Tibial nerve (tissue), 4 donors: ENCODE measurements around the gene CATSPER3.

Source experiments
- EP300 ChIP-seq, 2 donors: sonication (generic); formaldehyde crosslinking; IDR thresholded peaks; one replicate each; pipeline ENCODE4 v1.6.1; 2017; ENCODE audit warnings: antibody characterized with exemption in 2 of 2, mild to moderate bottlenecking in 1 of 2
- POLR2A ChIP-seq, 2 donors: fragments of 450-650 bp; IDR thresholded peaks; one replicate each; pipeline ENCODE4 v1.6.1; 2017; ENCODE audit warnings: antibody characterized with exemption in 2 of 2, mild to moderate bottlenecking in 2 of 2, moderate library complexity in 2 of 2
- TF ChIP-seq, protein P1 (sequence below), 5 experiments: fragments of 200-600 bp in 3 of 5; fragments of 450-650 bp in 2 of 5; sonication (generic) in 3 of 5; IDR thresholded peaks; one replicate each; pipeline ENCODE4 v1.5.1; 2016 to 2019; ENCODE audit warnings: antibody characterized with exemption in 5 of 5, mild to moderate bottlenecking in 3 of 5, moderate library complexity in 2 of 5

DNA sequence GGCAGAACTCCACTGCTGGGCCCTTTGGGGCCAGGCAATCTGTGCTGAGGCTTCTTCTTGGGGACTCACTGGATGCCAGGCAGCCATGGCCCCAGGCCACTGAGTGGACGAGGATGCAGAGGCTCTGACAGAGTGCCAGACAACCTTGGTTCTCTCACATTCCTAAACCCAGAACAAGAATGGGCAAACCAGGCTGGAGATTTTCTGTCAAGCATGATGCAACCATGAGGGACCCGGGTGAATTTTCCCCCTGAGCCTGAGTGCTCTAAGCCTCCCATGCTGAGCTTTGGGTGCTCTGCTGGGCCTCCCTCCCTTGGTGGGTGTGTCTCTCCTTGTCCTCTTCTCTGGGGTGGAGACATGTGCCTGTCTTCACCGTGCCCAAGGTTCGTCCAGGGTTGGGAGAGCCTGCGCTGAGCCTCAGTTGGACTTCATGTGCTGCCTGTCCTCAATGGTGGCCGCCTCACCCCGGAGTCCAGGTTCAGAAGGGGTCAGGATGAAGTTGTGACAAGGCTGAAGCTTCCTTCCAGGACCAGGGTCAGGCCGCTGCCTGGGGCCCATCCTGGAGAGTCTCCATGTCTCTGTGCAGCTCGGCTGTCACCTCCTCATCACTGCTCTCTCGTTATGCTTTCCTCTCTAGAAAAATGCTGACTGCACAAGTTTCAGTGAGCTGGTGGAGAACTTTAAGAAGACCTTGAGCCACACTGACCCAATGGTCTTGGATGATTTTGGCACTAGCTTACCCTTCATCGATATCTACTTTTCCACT lies 42.2 kb downstream of the CATSPER3 start:
- TF ChIP-seq, protein P1, sequence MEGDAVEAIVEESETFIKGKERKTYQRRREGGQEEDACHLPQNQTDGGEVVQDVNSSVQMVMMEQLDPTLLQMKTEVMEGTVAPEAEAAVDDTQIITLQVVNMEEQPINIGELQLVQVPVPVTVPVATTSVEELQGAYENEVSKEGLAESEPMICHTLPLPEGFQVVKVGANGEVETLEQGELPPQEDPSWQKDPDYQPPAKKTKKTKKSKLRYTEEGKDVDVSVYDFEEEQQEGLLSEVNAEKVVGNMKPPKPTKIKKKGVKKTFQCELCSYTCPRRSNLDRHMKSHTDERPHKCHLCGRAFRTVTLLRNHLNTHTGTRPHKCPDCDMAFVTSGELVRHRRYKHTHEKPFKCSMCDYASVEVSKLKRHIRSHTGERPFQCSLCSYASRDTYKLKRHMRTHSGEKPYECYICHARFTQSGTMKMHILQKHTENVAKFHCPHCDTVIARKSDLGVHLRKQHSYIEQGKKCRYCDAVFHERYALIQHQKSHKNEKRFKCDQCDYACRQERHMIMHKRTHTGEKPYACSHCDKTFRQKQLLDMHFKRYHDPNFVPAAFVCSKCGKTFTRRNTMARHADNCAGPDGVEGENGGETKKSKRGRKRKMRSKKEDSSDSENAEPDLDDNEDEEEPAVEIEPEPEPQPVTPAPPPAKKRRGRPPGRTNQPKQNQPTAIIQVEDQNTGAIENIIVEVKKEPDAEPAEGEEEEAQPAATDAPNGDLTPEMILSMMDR (IDR thresholded peaks at IDR 0.05), result no peak
- no peak for TF ChIP-seq EP300 (IDR thresholded peaks at IDR 0.05)
- TF ChIP-seq POLR2A (IDR thresholded peaks at IDR 0.05), result no peak
